Cardiac muscle cell (in vitro differentiated cells and primary cell): ENCODE data around the gene CAMK1G. TPM values are rescaled to one million over a fixed set of nuclear protein-coding genes. Genes with fewer than 3 reads are reported as not detected.
A peak's percentile ranks its signal among the peaks of the same experiment; 100 is the strongest.

ENCODE experiments used
- DNase-seq, 2 donors: peaks; one replicate each; pipeline versions ENCODE4 v3.0.0 to v3.0.0-alpha.2; 2010 to 2017; ENCODE audit warnings: low read depth in 1 of 2, low spot score in 1 of 2
- H3K27ac ChIP-seq: fragments of 200-600 bp; sonication (generic); 2 replicates; pipeline ENCODE4 v1.5.1; 2016
- H3K27me3 ChIP-seq: fragments of 200-600 bp; sonication (generic); 2 replicates; pipeline ENCODE4 v1.6.0; 2016; ENCODE audit warnings: control low read depth
- H3K36me3 ChIP-seq: fragments of 200-600 bp; sonication (generic); 2 replicates; pipeline ENCODE4 v1.5.1; 2016; ENCODE audit warnings: control low read depth
- H3K4me1 ChIP-seq: fragments of 200-600 bp; sonication (generic); 2 replicates; pipeline ENCODE4 v1.8.1; 2017; ENCODE audit warnings: low read depth, mild to moderate bottlenecking, mixed run types
- H3K4me3 ChIP-seq: fragments of 200-600 bp; sonication (generic); 2 replicates; pipeline ENCODE4 v1.5.1; 2016; ENCODE audit warnings: mild to moderate bottlenecking
- H3K9me3 ChIP-seq: fragments of 200-600 bp; sonication (generic); 2 replicates; pipeline ENCODE4 v1.5.1; 2017; ENCODE audit warnings: low read depth, mild to moderate bottlenecking, control low read depth
- polyA plus RNA-seq: library from polyadenylated mRNA; unstranded; fragments of >200 nt; fragmentation: Nextera tagmentation; extraction: Ambion mirVana; gene quantifications from 2 replicates; pipeline ENCODE4 v1.2.1, GENCODE V29; 2016
- total RNA-seq: library from RNA; depleted of rRNA; stranded (reverse); fragments of >200 nt; gene quantifications from 2 replicates; pipeline ENCODE4 v1.2.3, GENCODE V29; 2016
- TF ChIP-seq, protein P1 (sequence below): IDR thresholded peaks from 2 replicates; pipeline ENCODE4 v1.5.1; 2012; ENCODE audit warnings: low read depth, mild to moderate bottlenecking, low read length

The CAMK1G gene
- total and polyA plus RNA-seq, 2 experiments from 2014 or later, result 5.0 to 8.5 TPM

DNA sequence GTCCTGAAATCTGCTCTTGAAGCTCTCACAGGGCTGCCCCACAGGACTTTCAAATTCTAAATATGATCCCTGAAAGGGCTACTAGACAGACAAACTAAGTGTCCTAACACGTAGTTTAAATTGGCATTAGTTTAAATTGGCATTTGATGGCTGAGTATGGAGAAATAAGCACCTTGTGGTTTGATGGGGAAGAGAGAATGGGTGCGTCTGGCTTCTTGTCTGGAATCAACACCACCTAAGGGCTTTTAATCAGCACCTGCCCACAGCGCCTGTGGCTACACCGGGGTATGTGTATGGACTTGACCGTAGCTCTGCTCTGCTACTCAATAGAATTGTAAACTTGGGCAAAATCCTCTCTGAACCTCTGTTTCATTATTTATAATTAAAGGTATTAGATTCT lies 74.4 kb downstream of the CAMK1G start:
- Histone ChIP-seq H3K36me3 (no peaks in the 10 kb centered on the region), H3K9me3 (no peaks in the 10 kb centered on the region), H3K4me1 (peaks cover 15% of the 10 kb centered on the region), H3K4me3 (no peak overlapping the region), H3K27ac (no peak overlapping the region), H3K27me3 (no peaks in the 10 kb centered on the region)
- TF ChIP-seq, protein P1, sequence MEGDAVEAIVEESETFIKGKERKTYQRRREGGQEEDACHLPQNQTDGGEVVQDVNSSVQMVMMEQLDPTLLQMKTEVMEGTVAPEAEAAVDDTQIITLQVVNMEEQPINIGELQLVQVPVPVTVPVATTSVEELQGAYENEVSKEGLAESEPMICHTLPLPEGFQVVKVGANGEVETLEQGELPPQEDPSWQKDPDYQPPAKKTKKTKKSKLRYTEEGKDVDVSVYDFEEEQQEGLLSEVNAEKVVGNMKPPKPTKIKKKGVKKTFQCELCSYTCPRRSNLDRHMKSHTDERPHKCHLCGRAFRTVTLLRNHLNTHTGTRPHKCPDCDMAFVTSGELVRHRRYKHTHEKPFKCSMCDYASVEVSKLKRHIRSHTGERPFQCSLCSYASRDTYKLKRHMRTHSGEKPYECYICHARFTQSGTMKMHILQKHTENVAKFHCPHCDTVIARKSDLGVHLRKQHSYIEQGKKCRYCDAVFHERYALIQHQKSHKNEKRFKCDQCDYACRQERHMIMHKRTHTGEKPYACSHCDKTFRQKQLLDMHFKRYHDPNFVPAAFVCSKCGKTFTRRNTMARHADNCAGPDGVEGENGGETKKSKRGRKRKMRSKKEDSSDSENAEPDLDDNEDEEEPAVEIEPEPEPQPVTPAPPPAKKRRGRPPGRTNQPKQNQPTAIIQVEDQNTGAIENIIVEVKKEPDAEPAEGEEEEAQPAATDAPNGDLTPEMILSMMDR, result no peak
- no peak for DNase-seq

DNA sequence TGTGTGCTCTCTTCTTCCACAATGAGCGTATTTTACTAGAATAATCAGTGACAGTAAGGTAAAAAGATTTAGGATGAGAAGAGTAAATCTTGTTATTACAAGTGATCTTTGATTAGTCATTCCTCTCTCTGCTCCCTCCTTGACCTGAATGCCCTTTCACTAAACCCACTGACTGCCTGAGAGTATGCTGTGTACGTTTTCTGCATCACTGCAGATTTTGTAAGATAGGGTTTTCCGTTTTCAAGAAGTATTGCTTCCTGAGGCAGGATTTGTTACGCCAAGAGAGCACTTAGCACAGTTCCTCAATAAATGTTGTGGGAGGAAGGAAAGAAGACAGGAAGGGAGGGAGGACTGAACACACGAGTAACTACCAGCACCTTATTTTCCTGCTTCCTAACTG lies 76.4 kb downstream of the CAMK1G start:
- TF ChIP-seq, protein P1, result no peak
- peak in 1 of 2 donors; percentile 19 for DNase-seq
- Histone ChIP-seq H3K4me1 (peaks cover 5% of the 10 kb centered on the region), H3K4me3 (no peak overlapping the region), H3K27ac (no peak overlapping the region), H3K36me3 (no peaks in the 10 kb centered on the region), H3K27me3 (no peaks in the 10 kb centered on the region), H3K9me3 (no peaks in the 10 kb centered on the region)

DNA sequence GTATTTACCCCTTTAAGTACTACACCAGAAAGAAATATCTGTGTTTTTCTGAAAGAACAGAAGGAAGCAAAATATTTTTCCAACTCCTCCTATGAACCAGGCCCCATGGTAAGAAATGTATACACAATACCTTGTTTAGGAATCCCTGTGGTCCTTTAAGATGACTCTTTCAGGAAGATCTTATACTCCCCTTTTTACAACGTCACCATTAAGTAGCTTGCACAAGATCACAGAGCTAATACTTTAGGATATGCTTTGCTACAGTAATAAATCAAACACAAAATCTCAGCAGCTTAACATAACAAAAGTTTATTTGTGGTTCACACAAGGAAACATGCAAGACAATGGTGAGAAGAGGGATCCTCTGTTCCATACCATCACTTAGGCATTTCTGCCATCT lies 77.6 kb downstream of the CAMK1G start:
- Histone ChIP-seq H3K4me3 (no peak overlapping the region), H3K27me3 (no peaks in the 10 kb centered on the region), H3K36me3 (no peaks in the 10 kb centered on the region), H3K4me1 (peaks cover 5% of the 10 kb centered on the region), H3K9me3 (no peaks in the 10 kb centered on the region), H3K27ac (no peak overlapping the region)
- TF ChIP-seq, protein P1, result no peak
- no peak for DNase-seq

DNA sequence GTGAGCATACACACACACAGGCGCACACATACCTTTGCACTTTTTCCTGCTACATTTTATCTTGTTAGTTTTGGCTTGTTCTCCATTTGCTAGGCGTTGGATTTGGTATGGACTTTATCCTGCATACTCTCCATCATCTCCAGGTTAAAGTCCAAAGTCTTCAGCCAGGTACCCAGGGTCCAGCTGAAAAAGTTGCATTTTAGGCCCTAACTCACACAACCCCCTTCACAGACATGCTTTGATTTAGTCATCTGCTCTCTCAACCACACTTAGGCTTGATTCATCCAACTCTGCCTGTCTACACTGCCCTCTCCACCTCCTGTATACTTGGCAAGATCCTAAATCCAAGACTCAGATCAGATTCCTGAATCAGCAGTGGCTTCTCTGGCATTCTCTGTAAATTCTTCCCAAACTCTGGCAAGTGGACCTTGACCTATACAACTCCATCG lies 79.4 kb downstream of the CAMK1G start:
- H3K4me1 ChIP-seq, result peaks cover 5% of the 10 kb centered on the region
- H3K27me3 ChIP-seq, result no peaks in the 10 kb centered on the region
- no peak overlapping the region for H3K4me3 ChIP-seq
- H3K27ac ChIP-seq, result no peak overlapping the region
- no peaks in the 10 kb centered on the region for H3K9me3 ChIP-seq
- H3K36me3 ChIP-seq, result no peaks in the 10 kb centered on the region
- TF ChIP-seq, protein P1, result no peak
- DNase-seq, result no peak

Other genes starting within 250 kb of the CAMK1G start
- 0.48 and 0.70 TPM in 2 replicates for gene LAMB3, start 68.7 kb downstream of the CAMK1G start, total RNA-seq
- gene LAMB3, start 68.7 kb downstream of the CAMK1G start, polyA plus RNA-seq, result 0.21 TPM in 1 of 2 replicates, not detected in the other
- 47.5 and 73.5 TPM in 2 replicates for gene G0S2, start 91.7 kb downstream of the CAMK1G start, total RNA-seq
- 40.0 and 45.9 TPM in 2 replicates for gene G0S2, start 91.7 kb downstream of the CAMK1G start, polyA plus RNA-seq
- gene HSD11B1, start 121.1 kb downstream of the CAMK1G start, total RNA-seq, result not detected in 2 replicates
- gene HSD11B1, start 121.1 kb downstream of the CAMK1G start, polyA plus RNA-seq, result 1.1 TPM in 1 of 2 replicates, not detected in the other
- gene TRAF3IP3, start 172.3 kb downstream of the CAMK1G start, total RNA-seq, result 0.11 and 1.3 TPM in 2 replicates
- gene TRAF3IP3, start 172.3 kb downstream of the CAMK1G start, polyA plus RNA-seq, result 0.74 and 0.99 TPM in 2 replicates
- 2.1 and 3.6 TPM in 2 replicates for gene C1orf74, start 200.8 kb downstream of the CAMK1G start, total RNA-seq
- 2.9 and 4.4 TPM in 2 replicates for gene C1orf74, start 200.8 kb downstream of the CAMK1G start, polyA plus RNA-seq
- gene IRF6, start 222.4 kb downstream of the CAMK1G start, total RNA-seq, result 1.4 and 2.6 TPM in 2 replicates
- gene IRF6, start 222.4 kb downstream of the CAMK1G start, polyA plus RNA-seq, result 1.9 TPM in 1 of 2 replicates, not detected in the other
- gene UTP25, start 244.3 kb downstream of the CAMK1G start, total RNA-seq, result 3.5 and 5.4 TPM in 2 replicates
- 3.1 and 3.5 TPM in 2 replicates for gene UTP25, start 244.3 kb downstream of the CAMK1G start, polyA plus RNA-seq